Stimulated activated CD4-positive, alpha-beta T cell treated with anti-CD3 and anti-CD28 coated beads, Interleukin-4, amount 100 ng/mL, for 4 hours (primary cell): Measurements from ENCODE around the gene VPS39.

Source experiments
- DNase-seq, 2 experiments: peaks; one replicate each; pipeline ENCODE4 v3.0.0-alpha.2; 2020

Gene VPS39

DNA sequence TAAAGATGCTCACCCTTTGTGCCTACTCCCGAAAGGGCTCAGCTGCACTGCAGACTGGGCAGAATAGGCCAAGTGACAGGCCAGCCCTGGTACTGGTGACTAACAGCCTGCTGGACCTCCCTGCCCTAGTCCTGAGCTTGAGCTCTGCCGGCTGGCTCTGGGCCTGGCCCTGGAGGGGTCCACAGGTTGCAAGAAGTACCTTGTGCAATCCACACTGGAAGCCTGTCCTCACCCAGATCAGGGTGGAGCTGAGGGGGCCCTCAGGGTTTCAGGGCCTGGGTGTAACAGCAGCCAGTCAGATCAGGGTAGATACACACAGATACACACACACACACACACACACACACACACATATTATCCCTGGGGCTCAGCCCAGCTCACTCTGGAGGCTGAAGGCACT lies 86.4 kb downstream of the VPS39 start:
- no peak for DNase-seq

DNA sequence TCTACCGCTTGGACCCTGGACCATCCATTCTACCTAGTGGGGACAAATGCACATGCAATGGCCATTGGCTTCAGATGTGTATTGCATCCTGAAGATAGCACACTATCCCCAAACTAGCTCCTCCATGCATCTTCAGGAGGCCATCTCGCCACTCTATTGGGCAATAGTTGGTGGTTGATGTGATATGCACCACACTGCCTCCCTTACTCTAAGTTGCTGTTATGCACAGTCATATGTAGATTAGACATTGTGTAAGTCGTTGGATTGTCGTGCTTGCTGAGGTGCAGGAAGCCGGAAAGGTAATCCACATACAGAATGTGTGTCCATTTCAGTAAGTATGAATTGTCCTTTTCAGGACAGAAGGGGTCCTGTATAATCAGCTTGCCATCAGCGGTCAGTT lies 87.1 kb downstream of the VPS39 start:
- no peak for DNase-seq

DNA sequence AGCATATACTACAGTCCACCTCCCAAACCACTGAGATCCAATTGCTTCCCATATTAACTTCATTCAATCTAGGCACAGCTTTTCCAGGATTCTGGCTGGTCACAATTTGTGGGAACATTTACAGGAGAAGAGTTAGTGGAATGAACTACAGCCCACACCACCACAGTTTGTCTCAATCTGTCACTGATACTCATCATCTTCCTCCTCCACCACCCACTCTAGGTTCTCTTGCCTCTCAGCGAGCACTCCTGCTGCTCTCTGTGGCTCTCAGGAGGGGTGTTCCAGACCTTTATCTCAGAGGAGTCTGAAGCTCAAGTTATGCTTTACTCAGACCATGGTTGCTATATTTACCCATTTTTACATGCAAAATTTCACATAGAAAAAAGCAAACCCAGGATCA lies 87.8 kb downstream of the VPS39 start:
- no peak for DNase-seq

DNA sequence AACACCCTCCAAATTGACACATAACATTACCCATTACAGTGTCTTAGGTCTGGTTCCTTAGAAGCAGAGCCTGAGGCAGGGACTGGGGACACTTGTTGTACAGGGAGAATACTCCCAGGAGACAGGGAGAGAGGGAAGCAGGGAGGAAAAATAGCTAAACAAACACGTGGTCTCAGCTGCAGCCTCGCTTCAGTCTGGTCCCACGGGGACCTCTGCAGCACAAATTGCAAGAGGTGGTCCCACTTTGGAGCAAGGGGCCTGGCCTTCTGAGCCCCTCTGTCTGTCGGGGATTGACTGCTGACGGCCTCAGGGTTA lies 88.7 kb downstream of the VPS39 start:
- DNase-seq = no peak

DNA sequence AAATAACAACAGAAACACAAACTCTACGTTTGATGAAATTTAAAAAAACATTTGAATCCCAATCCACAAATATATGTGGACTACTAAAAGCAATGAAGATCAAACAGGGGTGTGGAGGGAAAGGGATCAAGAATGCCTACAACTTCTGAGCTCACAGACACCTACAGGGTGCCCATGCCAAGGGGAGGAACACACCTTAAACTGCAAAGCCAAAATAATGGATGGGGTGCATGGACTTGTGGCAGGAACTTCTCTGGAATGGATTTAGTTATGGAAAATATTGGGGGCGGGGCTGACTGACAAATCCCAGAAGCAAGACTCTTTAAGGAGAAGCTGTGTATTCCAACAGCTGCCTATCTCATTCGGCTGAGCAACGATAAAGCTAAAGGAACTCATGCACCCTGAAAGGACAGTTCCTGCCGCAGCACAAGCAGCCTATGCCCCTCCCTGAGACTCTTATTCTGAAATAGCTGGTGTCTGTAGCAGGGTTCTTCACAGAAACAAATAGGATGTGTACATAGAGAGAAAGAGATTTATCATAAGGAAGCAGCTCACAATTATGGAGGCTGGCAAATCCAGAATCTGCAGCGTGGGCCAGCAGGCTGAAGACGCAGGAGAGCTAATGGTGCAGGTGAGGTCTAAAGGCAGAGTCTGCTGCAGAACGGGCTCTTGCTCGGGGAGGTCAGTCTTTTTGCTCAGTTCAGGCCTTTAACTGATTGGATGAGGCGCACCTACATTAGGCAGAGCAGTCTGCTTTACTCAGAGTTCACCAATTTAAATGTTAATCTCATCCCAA lies 89.3 kb downstream of the VPS39 start:
- DNase-seq = no peak

DNA sequence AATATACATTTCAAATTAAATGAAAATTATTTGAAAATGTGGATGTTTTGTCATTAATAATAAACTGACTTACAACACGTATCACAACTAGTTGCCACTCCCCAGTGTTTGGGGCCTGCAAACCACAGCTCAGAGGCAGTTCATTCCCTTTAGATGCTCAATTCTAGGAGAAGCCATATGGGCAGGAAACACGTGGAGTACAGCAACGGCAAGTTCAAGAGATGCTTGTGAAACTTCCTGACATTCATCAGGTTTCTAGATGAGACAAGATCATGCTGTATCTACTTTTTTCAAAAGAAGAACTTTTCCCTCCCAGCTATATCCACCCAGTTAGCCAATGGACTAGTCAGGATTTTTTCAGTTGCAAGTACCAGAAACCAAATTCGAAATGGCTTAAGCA lies 96.2 kb downstream of the VPS39 start:
- no peak for DNase-seq

DNA sequence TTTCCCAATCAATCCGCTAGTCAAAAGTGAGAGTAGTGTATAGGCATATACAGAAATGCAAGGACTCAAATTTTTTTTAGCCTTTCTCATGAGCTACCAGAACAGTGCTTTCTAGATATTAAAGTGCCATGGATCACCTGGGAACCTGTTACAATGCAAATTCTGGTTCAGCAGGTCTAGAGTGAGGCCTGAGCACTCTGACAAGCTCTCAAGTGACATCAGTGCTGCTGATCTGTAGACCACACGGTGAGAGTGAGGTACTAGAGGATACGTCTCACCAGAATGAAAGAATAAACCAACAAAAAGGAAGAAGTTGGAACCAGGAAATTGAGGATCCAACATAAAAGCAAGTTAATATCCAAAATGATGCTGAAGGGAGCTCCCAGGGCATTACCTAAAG lies 97.7 kb downstream of the VPS39 start:
- no peak for DNase-seq

DNA sequence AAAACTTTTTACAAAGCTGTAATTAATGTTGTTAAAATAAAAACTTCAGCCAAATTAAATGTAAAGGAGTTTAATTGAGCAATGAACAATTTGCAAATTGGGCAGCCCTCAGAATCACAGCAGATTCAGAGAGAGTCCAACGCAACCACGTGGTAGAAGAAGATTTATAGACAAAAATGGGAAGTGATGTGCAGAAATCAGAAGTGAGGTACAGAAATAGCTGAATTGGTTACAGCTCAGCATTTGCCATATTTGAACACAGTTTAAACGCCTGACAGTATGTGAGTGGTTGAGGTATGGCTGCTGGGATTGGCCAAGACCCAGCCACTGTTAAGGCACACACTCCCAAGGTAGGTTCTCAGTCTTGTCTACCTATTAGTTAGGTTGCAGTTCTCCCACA lies 99.3 kb downstream of the VPS39 start:
- DNase-seq = no peak
